ENCODE measurements around the gene STUM.

Gene STUM

GRCh38 chr1:226558036-226558650, 9.6 kb downstream of the STUM start:
- no peak for DNase-seq (ENCODE audit: low read depth in 1 of 2, low spot score in 1 of 2)

GRCh38 chr1:226560243-226560642, 11.7 kb downstream of the STUM start:
- no peak for DNase-seq (ENCODE audit: low read depth in 1 of 2, low spot score in 1 of 2)

GRCh38 chr1:226562989-226563388, 14.4 kb downstream of the STUM start:
- DNase-seq (ENCODE audit: low read depth in 1 of 2, low spot score in 1 of 2), result no peak

GRCh38 chr1:226563666-226564065, 15.1 kb downstream of the STUM start:
- DNase-seq (ENCODE audit: low read depth in 1 of 2, low spot score in 1 of 2), result no peak

- no peak for DNase-seq (ENCODE audit: low read depth in 1 of 2, low spot score in 1 of 2)
These were observed 16.9 kb downstream of the STUM start for GRCh38 chr1:226565476-226565875.

- DNase-seq (ENCODE audit: low read depth in 1 of 2, low spot score in 1 of 2), result no peak
These were observed 17.7 kb downstream of the STUM start for GRCh38 chr1:226566234-226566633.

GRCh38 chr1:226566760-226567159, 18.2 kb downstream of the STUM start:
- DNase-seq (ENCODE audit: low read depth in 1 of 2, low spot score in 1 of 2), result no peak

GRCh38 chr1:226568077-226568831, 19.7 kb downstream of the STUM start:
- no peak for DNase-seq (ENCODE audit: low read depth in 1 of 2, low spot score in 1 of 2)

GRCh38 chr1:226568975-226569741, 20.6 kb downstream of the STUM start:
- no peak for DNase-seq (ENCODE audit: low read depth in 1 of 2, low spot score in 1 of 2)

GRCh38 chr1:226569879-226570547, 21.4 kb downstream of the STUM start:
- DNase-seq (ENCODE audit: low read depth in 1 of 2, low spot score in 1 of 2), result no peak

GRCh38 chr1:226571893-226572292, 23.3 kb downstream of the STUM start:
- DNase-seq (ENCODE audit: low read depth in 1 of 2, low spot score in 1 of 2), result no peak

- no peak for DNase-seq (ENCODE audit: low read depth in 1 of 2, low spot score in 1 of 2)
These were observed 23.8 kb downstream of the STUM start for GRCh38 chr1:226572325-226572726.

- DNase-seq (ENCODE audit: low read depth in 1 of 2, low spot score in 1 of 2), result no peak
These were observed 25.5 kb downstream of the STUM start for GRCh38 chr1:226574044-226574443.

GRCh38 chr1:226574591-226575435, 26.2 kb downstream of the STUM start:
- no peak for DNase-seq (ENCODE audit: low read depth in 1 of 2, low spot score in 1 of 2)

GRCh38 chr1:226575436-226575720, 26.8 kb downstream of the STUM start:
- no peak for DNase-seq (ENCODE audit: low read depth in 1 of 2, low spot score in 1 of 2)

GRCh38 chr1:226575739-226576378, 27.3 kb downstream of the STUM start:
- no peak for DNase-seq (ENCODE audit: low read depth in 1 of 2, low spot score in 1 of 2)

GRCh38 chr1:226576601-226577000, 28.0 kb downstream of the STUM start:
- no peak for DNase-seq (ENCODE audit: low read depth in 1 of 2, low spot score in 1 of 2)

GRCh38 chr1:226577401-226578180, 29.0 kb downstream of the STUM start:
- no peak for DNase-seq (ENCODE audit: low read depth in 1 of 2, low spot score in 1 of 2)

GRCh38 chr1:226578946-226579578, 30.5 kb downstream of the STUM start:
- DNase-seq (ENCODE audit: low read depth in 1 of 2, low spot score in 1 of 2), result no peak
